Body of pancreas (tissue), 4 donors: ENCODE measurements around the gene KIF6. TPM values are rescaled to one million over a fixed set of nuclear protein-coding genes. Genes with fewer than 3 reads are reported as not detected.

Source experiments
- ATAC-seq: fragments of 150-250 bp; one replicate; pipeline ENCODE4 v1.9.1; 2016
- DNase-seq, 4 donors: peaks; one replicate each; pipeline ENCODE4 v3.0.0-alpha.2; 2019
- H3K27ac ChIP-seq, 4 donors: fragments of 200-600 bp; sonication (generic); 1 replicate in 3 of 4; 2 replicates in 1 of 4; pipeline versions ENCODE4 v1.5.1 to v1.6.1; 2016 to 2019; ENCODE audit warnings: mild to moderate bottlenecking in 1 of 4, mixed read lengths in 1 of 4, moderate library complexity in 1 of 4
- H3K27me3 ChIP-seq, 2 donors: fragments of 200-600 bp; sonication (generic); one replicate each; pipeline ENCODE4 v1.6.0; 2016; ENCODE audit warnings: mild to moderate bottlenecking in 1 of 2
- H3K36me3 ChIP-seq, 2 donors: fragments of 200-600 bp; sonication (generic); replicated peaks in 1 of 2; 2 replicates each; pipeline ENCODE4 v1.5.1; 2016; ENCODE audit warnings: low read depth in 2 of 2; ENCODE audit not compliant: insufficient read depth in 1 of 2
- H3K4me1 ChIP-seq: fragments of 200-600 bp; sonication (generic); one replicate; pipeline ENCODE4 v1.6.0; 2016
- H3K4me3 ChIP-seq, 2 donors: fragments of 200-600 bp; sonication (generic); 1 replicate in 1 of 2; 2 replicates in 1 of 2; pipeline ENCODE4 v1.5.1; 2016 to 2019
- H3K9me3 ChIP-seq, 3 donors: fragments of 200-600 bp; sonication (generic); 1 replicate in 2 of 3; 2 replicates in 1 of 3; pipeline ENCODE4 v1.5.1; 2016
- POLR2A ChIP-seq, 3 donors: fragments of 450-650 bp; IDR thresholded peaks; one replicate each; pipeline ENCODE4 v1.6.1; 2016; ENCODE audit warnings: antibody characterized with exemption in 3 of 3, mild to moderate bottlenecking in 2 of 3
- WGBS, 2 donors: methylation state at CpG; one replicate each; pipeline ENCODE4 v1.1.5; 2017; 5-methylcytosine and 5-hydroxymethylcytosine counted together
- intact Hi-C: fragments of 100-400 bp; cut with DNase I; formaldehyde crosslinking; loops from one replicate; pipeline ENCODE4 v1.15.1; 2023
- total RNA-seq, 2 donors: library from RNA; depleted of rRNA; stranded (reverse); fragments of >200 nt; gene quantifications; one replicate each; pipeline ENCODE4 v1.1.0, GENCODE V29; 2016
- TF ChIP-seq, protein P1 (sequence below), 7 experiments: fragments of 450-650 bp in 4 of 7; fragments of 200-600 bp in 3 of 7; sonication (generic) in 3 of 7; IDR thresholded peaks; one replicate each; pipeline ENCODE4 v1.5.1; 2016 to 2019; ENCODE audit warnings: antibody characterized with exemption in 7 of 7

KIF6 gene
- total RNA-seq, 2 donors from 2014 or later = not detected

DNA sequence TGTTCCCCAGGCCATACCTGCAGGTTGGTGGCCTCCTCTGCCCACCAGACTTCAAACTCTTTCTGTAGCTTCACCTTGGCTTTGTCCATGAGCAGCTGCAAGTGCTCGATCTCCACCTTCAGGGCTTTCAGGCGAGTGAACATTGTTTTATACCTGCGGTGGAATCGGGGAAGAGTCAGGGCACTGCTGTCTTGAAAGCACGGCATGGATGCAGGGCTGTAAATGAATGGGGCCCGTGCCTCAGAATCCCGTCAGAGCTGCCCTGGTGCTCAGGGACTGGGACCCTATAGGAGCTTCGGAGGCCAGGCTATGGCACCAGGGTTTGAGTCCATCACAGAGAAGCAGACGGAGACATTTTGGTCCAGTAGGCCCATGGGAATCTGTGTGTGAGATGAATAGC, 364.8 kb downstream of the KIF6 start:
- intact Hi-C loops = no loop called here
- no peaks in the 10 kb centered on the region for H3K27me3 ChIP-seq
- ATAC-seq (no peak), DNase-seq (peak in 1 of 4 donors; percentile 5)
- H3K4me3 ChIP-seq = no peak overlapping the region
- no peak overlapping the region for H3K27ac ChIP-seq
- 75 to 93% methylated on average over 7 to 8 of the region's 9 CpGs for WGBS, 2 donors
- TF ChIP-seq, protein P1, sequence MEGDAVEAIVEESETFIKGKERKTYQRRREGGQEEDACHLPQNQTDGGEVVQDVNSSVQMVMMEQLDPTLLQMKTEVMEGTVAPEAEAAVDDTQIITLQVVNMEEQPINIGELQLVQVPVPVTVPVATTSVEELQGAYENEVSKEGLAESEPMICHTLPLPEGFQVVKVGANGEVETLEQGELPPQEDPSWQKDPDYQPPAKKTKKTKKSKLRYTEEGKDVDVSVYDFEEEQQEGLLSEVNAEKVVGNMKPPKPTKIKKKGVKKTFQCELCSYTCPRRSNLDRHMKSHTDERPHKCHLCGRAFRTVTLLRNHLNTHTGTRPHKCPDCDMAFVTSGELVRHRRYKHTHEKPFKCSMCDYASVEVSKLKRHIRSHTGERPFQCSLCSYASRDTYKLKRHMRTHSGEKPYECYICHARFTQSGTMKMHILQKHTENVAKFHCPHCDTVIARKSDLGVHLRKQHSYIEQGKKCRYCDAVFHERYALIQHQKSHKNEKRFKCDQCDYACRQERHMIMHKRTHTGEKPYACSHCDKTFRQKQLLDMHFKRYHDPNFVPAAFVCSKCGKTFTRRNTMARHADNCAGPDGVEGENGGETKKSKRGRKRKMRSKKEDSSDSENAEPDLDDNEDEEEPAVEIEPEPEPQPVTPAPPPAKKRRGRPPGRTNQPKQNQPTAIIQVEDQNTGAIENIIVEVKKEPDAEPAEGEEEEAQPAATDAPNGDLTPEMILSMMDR (IDR thresholded peaks at IDR 0.05) = no peak
- no peak for TF ChIP-seq POLR2A (IDR thresholded peaks at IDR 0.05)
- H3K9me3 ChIP-seq = no peaks in the 10 kb centered on the region
- peaks cover 6% of the 10 kb centered on the region for H3K4me1 ChIP-seq
- no peaks in the 10 kb centered on the region for H3K36me3 ChIP-seq

DNA sequence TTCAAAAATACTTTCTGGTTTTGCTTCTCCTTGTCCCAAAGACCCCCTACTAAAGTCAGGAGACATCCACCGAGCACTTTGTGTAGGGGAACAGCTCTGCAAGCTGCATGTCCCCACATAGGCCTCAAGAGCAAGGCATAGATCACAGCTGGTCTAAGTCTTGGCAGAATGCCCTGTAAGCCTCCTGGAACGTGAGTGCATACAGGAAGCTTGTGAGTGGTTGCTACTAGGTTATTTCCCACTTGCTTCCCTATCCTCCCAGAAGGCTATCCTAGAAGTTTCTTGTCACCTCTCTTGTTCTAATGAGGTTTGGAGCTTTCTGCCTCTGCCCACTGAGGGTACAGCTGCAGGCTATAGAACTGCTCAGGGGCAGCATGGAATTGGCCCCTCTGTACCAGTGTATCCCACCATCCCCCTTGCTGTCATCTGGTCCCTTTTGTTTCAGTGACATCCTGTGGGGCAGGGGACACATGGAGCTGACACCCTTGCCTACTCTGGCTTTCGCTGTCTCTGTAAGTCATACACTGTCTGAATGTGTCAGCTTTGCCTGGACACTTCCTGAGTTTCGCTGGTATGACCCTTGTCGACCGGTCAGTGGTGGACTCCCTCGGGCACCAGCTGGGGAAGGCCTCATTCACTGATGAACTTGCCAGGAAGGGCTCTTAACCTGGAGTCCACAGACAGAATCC, 367.1 kb downstream of the KIF6 start:
- Histone ChIP-seq H3K27me3 (no peaks in the 10 kb centered on the region), H3K9me3 (no peaks in the 10 kb centered on the region), H3K4me3 (no peak overlapping the region), H3K4me1 (peaks cover 6% of the 10 kb centered on the region), H3K27ac (no peak overlapping the region), H3K36me3 (no peaks in the 10 kb centered on the region)
- DNase-seq = peak; percentile 50 to 80 (median 78)
- 65 to 70% methylated on average over 6 to 7 of the region's 7 CpGs for WGBS, 2 donors
- intact Hi-C loops = no loop called here
- TF ChIP-seq POLR2A (IDR thresholded peaks at IDR 0.05) = no peak
- TF ChIP-seq, protein P1 (IDR thresholded peaks at IDR 0.05) = no peak
- no peak for ATAC-seq

DNA sequence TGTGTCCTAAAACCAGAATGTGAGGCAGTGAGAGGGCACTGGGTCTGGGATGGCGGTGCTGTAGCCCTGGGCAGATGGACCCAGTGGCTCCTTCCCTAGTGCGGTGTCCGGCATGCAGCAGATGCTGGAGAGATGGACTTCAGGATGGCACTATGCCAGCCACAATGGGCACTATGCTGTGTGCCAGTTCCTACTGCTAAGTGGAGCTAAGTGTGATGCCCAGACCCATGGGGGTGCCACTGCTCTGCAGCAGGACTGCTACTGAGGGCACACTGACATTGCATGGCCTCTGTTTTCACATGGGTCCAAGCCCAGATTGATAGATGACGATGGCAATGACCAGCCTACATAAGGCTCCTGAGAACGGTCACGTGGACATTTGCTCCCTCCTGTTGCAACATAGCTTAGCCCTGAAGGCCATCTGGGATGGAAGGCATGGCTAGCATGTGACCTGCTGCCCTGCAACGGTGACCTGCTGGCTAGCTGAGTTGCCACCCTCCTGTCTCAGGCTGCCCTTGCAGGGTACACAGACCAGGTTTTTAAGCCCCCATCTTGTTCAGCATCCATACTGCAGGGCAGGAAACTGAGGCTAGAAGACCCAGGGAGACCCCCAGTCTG, 371.4 kb downstream of the KIF6 start:
- no peak for DNase-seq
- no peaks in the 10 kb centered on the region for H3K9me3 ChIP-seq
- no peak overlapping the region for H3K4me3 ChIP-seq
- H3K27ac ChIP-seq = no peak overlapping the region
- H3K4me1 ChIP-seq = no peaks in the 10 kb centered on the region
- no peak for ATAC-seq
- H3K27me3 ChIP-seq = no peaks in the 10 kb centered on the region
- TF ChIP-seq, protein P1 (IDR thresholded peaks at IDR 0.05) = no peak
- TF ChIP-seq POLR2A (IDR thresholded peaks at IDR 0.05) = no peak
- WGBS, 2 donors = 89 to 90% methylated on average over 4 to 7 of the region's 7 CpGs
- no peaks in the 10 kb centered on the region for H3K36me3 ChIP-seq
- intact Hi-C loops = no loop called here

DNA sequence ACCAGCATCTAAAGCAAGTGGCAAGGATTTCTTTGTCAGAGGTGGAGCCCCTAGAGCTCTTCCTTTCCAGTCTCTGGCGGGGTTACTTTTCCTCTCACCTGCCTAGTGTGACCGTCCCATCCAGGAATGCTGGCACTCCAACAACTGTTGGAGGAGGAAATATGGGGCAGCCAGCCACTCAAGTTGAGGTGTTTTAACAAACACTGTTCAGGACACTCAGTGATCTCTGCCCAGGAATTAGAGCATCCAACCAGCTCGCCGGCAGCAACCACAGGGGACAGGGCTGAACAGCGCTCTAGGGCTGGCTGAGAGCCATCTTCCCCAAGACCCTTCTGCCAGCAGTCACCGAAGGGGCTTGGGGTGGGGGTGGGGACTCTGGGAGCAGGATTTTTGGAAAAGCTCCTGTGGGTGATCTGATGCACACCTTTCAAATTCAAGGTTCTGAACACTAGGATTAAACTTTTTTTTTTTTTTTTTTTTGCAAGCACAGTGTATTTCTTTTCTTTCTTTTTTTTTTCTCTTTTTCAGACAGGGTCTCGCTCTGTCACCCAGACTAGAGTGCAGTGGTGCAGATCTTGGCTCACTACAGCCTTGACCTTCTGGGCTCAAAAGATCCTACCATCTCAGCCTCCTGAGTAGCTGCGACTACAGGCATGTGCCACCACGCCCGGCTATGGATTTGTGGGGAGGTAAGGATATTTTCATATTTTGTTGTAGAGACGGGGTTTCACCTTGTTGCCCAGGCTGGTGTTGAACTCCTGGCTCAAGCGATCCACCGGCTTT, 374.3 kb downstream of the KIF6 start:
- 87 to 92% methylated on average over 12 to 13 of the region's 13 CpGs for WGBS, 2 donors
- no peak overlapping the region for H3K4me3 ChIP-seq
- no peak overlapping the region for H3K27ac ChIP-seq
- H3K27me3 ChIP-seq = no peaks in the 10 kb centered on the region
- no peaks in the 10 kb centered on the region for H3K4me1 ChIP-seq
- ATAC-seq (no peak), DNase-seq (no peak)
- no peak for TF ChIP-seq POLR2A (IDR thresholded peaks at IDR 0.05)
- TF ChIP-seq, protein P1 (IDR thresholded peaks at IDR 0.05) = no peak
- no peaks in the 10 kb centered on the region for H3K9me3 ChIP-seq
- no peaks in the 10 kb centered on the region for H3K36me3 ChIP-seq
- intact Hi-C loops = no loop called here
